Nephron progenitor cell (in vitro differentiated cells): ENCODE results near the gene ARMC8.

ENCODE experiments used
- DNase-seq: peaks from one replicate; pipeline ENCODE4 v3.0.0; 2021
- H3K27ac Mint-ChIP-seq: 2 replicates; pipeline ENCODE4 v1.8.0; 2021; ENCODE audit warnings: mild to moderate bottlenecking, moderate library complexity, mixed read lengths
- H3K27me3 Mint-ChIP-seq: 2 replicates; pipeline ENCODE4 v1.8.0; 2021; ENCODE audit warnings: mild to moderate bottlenecking, low read depth, mixed read lengths; ENCODE audit not compliant: poor library complexity
- H3K36me3 Mint-ChIP-seq: 2 replicates; pipeline ENCODE4 v1.8.0; 2021; ENCODE audit warnings: low read depth, mixed read lengths
- H3K4me1 Mint-ChIP-seq: 2 replicates; pipeline ENCODE4 v1.8.0; 2021; ENCODE audit warnings: mixed read lengths
- H3K4me3 Mint-ChIP-seq: 2 replicates; pipeline ENCODE4 v1.8.0; 2021; ENCODE audit warnings: mild to moderate bottlenecking, moderate library complexity, mixed read lengths
- H3K9me3 Mint-ChIP-seq: 2 replicates; pipeline ENCODE4 v1.8.0; 2021; ENCODE audit warnings: mild to moderate bottlenecking, moderate library complexity, mixed read lengths
- TF ChIP-seq, protein P1 (sequence below): fragments of 200-600 bp; sonication (generic); IDR thresholded peaks from 2 replicates; pipeline ENCODE4 v1.5.0; 2021; ENCODE audit warnings: antibody characterized with exemption

The ARMC8 gene

DNA sequence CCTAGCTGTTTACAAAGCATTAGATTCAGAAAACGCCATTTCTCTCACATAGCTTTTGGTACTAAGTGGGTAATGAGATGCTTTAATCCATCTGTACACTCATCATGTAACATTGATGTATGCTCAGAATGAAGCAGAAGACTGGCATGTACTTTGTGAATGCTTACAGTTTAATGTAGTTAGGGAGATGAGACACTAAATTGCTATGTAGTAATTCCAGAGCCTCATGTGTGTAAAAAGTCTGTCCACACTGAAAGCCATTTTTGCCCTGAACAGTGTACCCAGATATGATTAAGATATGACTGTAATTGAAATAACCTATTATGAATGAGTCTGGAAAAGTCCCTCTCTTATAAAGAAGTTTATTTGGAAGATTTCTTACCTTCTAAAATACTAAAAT, 66.5 kb downstream of the ARMC8 start:
- TF ChIP-seq, protein P1, sequence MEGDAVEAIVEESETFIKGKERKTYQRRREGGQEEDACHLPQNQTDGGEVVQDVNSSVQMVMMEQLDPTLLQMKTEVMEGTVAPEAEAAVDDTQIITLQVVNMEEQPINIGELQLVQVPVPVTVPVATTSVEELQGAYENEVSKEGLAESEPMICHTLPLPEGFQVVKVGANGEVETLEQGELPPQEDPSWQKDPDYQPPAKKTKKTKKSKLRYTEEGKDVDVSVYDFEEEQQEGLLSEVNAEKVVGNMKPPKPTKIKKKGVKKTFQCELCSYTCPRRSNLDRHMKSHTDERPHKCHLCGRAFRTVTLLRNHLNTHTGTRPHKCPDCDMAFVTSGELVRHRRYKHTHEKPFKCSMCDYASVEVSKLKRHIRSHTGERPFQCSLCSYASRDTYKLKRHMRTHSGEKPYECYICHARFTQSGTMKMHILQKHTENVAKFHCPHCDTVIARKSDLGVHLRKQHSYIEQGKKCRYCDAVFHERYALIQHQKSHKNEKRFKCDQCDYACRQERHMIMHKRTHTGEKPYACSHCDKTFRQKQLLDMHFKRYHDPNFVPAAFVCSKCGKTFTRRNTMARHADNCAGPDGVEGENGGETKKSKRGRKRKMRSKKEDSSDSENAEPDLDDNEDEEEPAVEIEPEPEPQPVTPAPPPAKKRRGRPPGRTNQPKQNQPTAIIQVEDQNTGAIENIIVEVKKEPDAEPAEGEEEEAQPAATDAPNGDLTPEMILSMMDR: no peak
- Mint-ChIP-seq H3K4me1 (no peaks in the 10 kb centered on the region), H3K9me3 (no peaks in the 10 kb centered on the region), H3K4me3 (no peak overlapping the region), H3K27ac (no peak overlapping the region), H3K36me3 (peaks cover 53% of the 10 kb centered on the region), H3K27me3 (no peaks in the 10 kb centered on the region)
- no peak for DNase-seq

DNA sequence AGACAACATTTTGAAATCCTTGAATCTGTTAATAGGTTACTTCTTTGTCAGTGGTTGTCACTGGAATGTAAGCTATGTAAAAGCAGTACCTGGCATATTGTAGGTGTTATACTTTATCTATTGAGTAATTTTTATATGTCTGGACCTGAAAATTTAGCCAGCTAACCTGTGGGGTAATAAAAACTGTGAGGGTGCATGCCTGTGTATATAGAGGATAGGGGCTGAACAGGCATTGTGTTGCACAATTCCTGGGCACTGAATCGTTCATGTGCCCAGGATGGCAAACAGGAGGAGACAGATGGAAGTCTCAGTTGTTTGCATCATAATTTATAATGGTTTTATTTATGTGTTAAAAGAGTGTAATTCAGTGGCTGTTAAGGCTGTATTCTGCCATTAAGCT, 67.1 kb downstream of the ARMC8 start:
- Mint-ChIP-seq H3K27me3 (no peaks in the 10 kb centered on the region), H3K4me1 (no peaks in the 10 kb centered on the region), H3K36me3 (peaks cover 48% of the 10 kb centered on the region), H3K4me3 (no peak overlapping the region), H3K9me3 (no peaks in the 10 kb centered on the region), H3K27ac (no peak overlapping the region)
- no peak for DNase-seq
- TF ChIP-seq, protein P1: no peak

DNA sequence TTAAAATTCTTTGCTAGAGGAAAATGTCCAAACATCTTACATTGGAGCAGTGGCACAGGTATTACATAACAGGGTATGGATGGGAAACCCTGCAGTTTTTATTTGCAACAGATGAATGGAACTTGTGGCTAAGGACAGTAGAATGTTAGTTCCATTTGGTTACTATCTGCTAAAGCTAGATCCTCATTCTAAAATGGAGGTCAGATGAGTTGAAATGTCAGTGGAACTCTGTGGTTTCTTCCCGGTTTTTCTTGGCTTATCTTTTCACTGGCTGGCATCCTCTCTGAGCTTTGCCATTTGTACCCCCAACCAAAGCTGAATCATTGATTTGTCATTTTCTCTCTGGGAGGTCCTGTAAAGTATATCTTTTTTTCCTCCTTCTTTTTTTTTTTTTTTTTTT, 68.9 kb downstream of the ARMC8 start:
- no peak overlapping the region for H3K27ac Mint-ChIP-seq
- peaks cover 33% of the 10 kb centered on the region for H3K36me3 Mint-ChIP-seq
- H3K27me3 Mint-ChIP-seq: no peaks in the 10 kb centered on the region
- no peaks in the 10 kb centered on the region for H3K4me1 Mint-ChIP-seq
- DNase-seq: no peak
- no peaks in the 10 kb centered on the region for H3K9me3 Mint-ChIP-seq
- H3K4me3 Mint-ChIP-seq: no peak overlapping the region
- TF ChIP-seq, protein P1: no peak

DNA sequence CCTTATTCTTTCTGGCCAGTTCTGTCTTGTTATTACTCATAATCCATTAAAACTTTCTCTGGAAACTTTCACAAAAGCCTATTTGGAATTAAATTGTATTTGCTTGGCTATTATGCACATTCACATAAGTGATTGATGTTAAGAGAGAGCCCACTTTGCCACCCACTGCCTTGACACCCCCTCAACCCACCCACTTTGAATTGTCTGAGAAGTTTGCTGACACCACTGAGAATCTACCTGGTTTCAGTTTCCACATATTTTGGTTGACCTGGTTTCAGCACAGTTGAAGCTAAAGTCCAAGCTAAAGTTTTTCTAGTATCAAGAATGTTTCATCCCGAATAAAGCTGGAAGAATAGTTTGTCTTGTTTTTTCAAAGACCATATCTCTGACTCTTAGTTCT, 70.9 kb downstream of the ARMC8 start:
- Mint-ChIP-seq H3K9me3 (no peaks in the 10 kb centered on the region), H3K36me3 (peaks cover 25% of the 10 kb centered on the region), H3K27me3 (no peaks in the 10 kb centered on the region), H3K27ac (peak overlapping the region; percentile 52), H3K4me1 (no peaks in the 10 kb centered on the region), H3K4me3 (no peak overlapping the region)
- TF ChIP-seq, protein P1: no peak
- DNase-seq: no peak

DNA sequence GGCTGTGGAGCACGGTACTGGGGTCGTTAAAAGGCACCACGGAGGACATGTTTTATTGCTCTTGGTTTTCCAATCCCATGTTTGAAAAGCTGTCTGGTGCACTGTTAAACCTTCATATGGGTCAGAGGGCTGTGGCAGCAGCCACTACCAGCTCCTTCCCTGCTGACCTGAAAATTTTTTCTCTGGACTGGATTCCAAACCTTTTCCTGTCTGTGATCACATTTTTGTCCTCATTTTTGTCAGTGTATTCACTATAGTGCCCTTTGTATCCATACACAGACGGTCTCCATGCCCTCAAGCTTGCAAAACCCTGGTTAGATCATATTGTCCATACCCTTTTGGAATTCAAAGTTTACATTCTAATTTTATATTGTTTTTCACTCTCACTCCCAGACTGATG, 72.0 kb downstream of the ARMC8 start:
- Mint-ChIP-seq H3K9me3 (no peaks in the 10 kb centered on the region), H3K27me3 (no peaks in the 10 kb centered on the region), H3K36me3 (peaks cover 24% of the 10 kb centered on the region), H3K4me1 (no peaks in the 10 kb centered on the region), H3K27ac (no peak overlapping the region), H3K4me3 (no peak overlapping the region)
- TF ChIP-seq, protein P1: no peak
- DNase-seq: no peak

DNA sequence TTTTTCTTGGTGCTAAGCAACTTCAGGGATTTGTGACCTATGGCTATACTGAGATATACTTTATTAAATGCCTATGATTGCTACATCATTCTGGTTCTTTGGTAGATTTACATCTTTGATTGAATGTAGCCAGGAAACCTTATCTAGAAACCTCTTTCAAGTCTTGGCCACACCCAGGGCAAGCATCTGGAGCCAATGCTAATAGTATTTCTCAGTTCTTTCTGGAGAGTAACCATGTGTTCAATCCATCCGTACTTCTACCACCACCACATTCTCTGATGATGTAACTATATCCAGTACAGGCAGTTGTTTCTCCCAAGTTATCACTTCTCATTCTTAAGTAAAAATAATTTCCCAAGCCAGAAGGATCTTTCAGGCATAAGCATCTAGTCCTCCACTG, 73.5 kb downstream of the ARMC8 start:
- DNase-seq: no peak
- no peaks in the 10 kb centered on the region for H3K9me3 Mint-ChIP-seq
- peaks cover 15% of the 10 kb centered on the region for H3K36me3 Mint-ChIP-seq
- no peak overlapping the region for H3K4me3 Mint-ChIP-seq
- TF ChIP-seq, protein P1: no peak
- no peaks in the 10 kb centered on the region for H3K27me3 Mint-ChIP-seq
- no peak overlapping the region for H3K27ac Mint-ChIP-seq
- H3K4me1 Mint-ChIP-seq: no peaks in the 10 kb centered on the region
